PC-3 (cell line): Measurements from ENCODE around the gene RCAN1. TPM values are rescaled to one million over a fixed set of nuclear protein-coding genes. Genes with fewer than 3 reads are reported as not detected.

Source experiments
- ATAC-seq: fragments of 200-7000 bp; cut with Tn5 transposase; 2 replicates; pipeline ENCODE4 v1.9.1; 2020; ENCODE audit warnings: mild to moderate bottlenecking, moderate library complexity
- BruUV-seq: library from RNA; stranded (reverse); fragments of 400-500 nt; replicated peaks from 2 replicates; lab custom pipeline; 2021; lab: Mats Ljungman, UMichigan
- CTCF ChIA-PET: fragments of 300-600 bp; sonication (Branson Sonifier 250); formaldehyde crosslinking; loops from one replicate; lab custom pipeline; 2022; ENCODE audit warnings: antibody characterized with exemption; lab: Charles Lee
- POLR2A ChIA-PET: fragments of 300-600 bp; sonication (Branson Sonifier 250); formaldehyde crosslinking; loops from one replicate; lab custom pipeline; 2022; ENCODE audit warnings: antibody characterized with exemption; ENCODE audit not compliant: unreplicated experiment; lab: Charles Lee
- DNase-seq: peaks from one replicate; pipeline ENCODE4 v3.0.0-alpha.2; 2015
- H2AFZ ChIP-seq: fragments of 300-600 bp; sonication (generic); 2 replicates; pipeline ENCODE4 v1.6.0; 2016; ENCODE audit warnings: antibody characterized with exemption, low read length
- H3F3A ChIP-seq: fragments of 300-600 bp; sonication (generic); one replicate; pipeline ENCODE4 v1.6.0; 2017; ENCODE audit warnings: antibody characterized with exemption, low read length, control low read depth, mild to moderate bottlenecking; ENCODE audit not compliant: unreplicated experiment
- H3K27ac ChIP-seq: fragments of 300-600 bp; sonication (generic); 2 replicates; pipeline ENCODE4 v1.5.1; 2016; ENCODE audit warnings: mild to moderate bottlenecking, low read length
- H3K27me3 ChIP-seq: fragments of 300-600 bp; sonication (generic); 2 replicates; pipeline ENCODE4 v1.6.1; 2016; ENCODE audit warnings: low read length, mixed read lengths
- H3K36me3 ChIP-seq: fragments of 300-600 bp; sonication (generic); 2 replicates; pipeline ENCODE4 v1.6.1; 2016; ENCODE audit warnings: low read depth, mixed run types, low read length, mixed read lengths
- H3K4me1 ChIP-seq: fragments of 300-600 bp; sonication (generic); 2 replicates; pipeline ENCODE4 v1.5.1; 2016; ENCODE audit warnings: low read length; ENCODE audit not compliant: insufficient read depth
- H3K4me2 ChIP-seq: fragments of 300-600 bp; sonication (generic); 2 replicates; pipeline ENCODE4 v1.6.0; 2016; ENCODE audit warnings: low read length
- H3K4me3 ChIP-seq: fragments of 300-600 bp; sonication (generic); 2 replicates; pipeline ENCODE4 v1.5.1; 2016; ENCODE audit warnings: mild to moderate bottlenecking, low read length, mixed read lengths
- H3K79me2 ChIP-seq: fragments of 300-600 bp; sonication (generic); 2 replicates; pipeline ENCODE4 v1.6.1; 2017; ENCODE audit warnings: low read length, mixed read lengths
- H3K9ac ChIP-seq: fragments of 300-600 bp; sonication (generic); 2 replicates; pipeline ENCODE4 v1.6.0; 2016; ENCODE audit warnings: mild to moderate bottlenecking, low read length
- H3K9me2 ChIP-seq: fragments of 300-600 bp; sonication (generic); replicated peaks from 2 replicates; pipeline ENCODE4 v1.6.1; 2016; ENCODE audit warnings: mixed run types, low read length, mixed read lengths
- H3K9me3 ChIP-seq: fragments of 300-600 bp; sonication (generic); 2 replicates; pipeline ENCODE4 v1.6.1; 2016; ENCODE audit warnings: low read length, mixed read lengths
- H4K20me1 ChIP-seq: fragments of 300-600 bp; sonication (generic); 2 replicates; pipeline ENCODE4 v1.6.1; 2016; ENCODE audit warnings: low read length, mixed read lengths
- CTCF ChIP-seq: fragments of 300-600 bp; sonication (generic); conservative IDR thresholded peaks from 2 replicates; pipeline ENCODE4 v1.5.1; 2017; ENCODE audit warnings: antibody characterized with exemption, low read depth, mild to moderate bottlenecking, low read length
- EZH2 ChIP-seq: fragments of 300-600 bp; sonication (generic); IDR thresholded peaks from one replicate; pipeline ENCODE4 v1.6.1; 2017; ENCODE audit warnings: antibody characterized with exemption, mild to moderate bottlenecking, low read length; ENCODE audit not compliant: unreplicated experiment
- EZH2phosphoT487 ChIP-seq: fragments of 300-600 bp; sonication (generic); IDR thresholded peaks from 2 replicates; pipeline ENCODE4 v1.6.1; 2018; ENCODE audit warnings: mild to moderate bottlenecking, antibody characterized with exemption, low read length, borderline replicate concordance
- intact Hi-C: fragments of 100-400 bp; cut with micrococcal nuclease; formaldehyde crosslinking; loops from 2 replicates; pipeline ENCODE4 v1.9.0; 2023
- total RNA-seq: library from RNA; depleted of rRNA; stranded (reverse); fragments of >200 nt; gene quantifications from 2 replicates; pipeline ENCODE4 v1.2.3, GENCODE V29; 2014

RCAN1 gene
- total RNA-seq, 1 experiment from 2014 or later: 26.2 TPM

GRCh38 chr21:34545079-34545884 lies 69.6 kb downstream of the RCAN1 start:
- intact Hi-C loops: loop anchor here (2.0 kb wide), 2 partner anchors 18 to 54 kb away; no protein-coding TSS in a partner anchor

GRCh38 chr21:34544032-34544496 lies 70.8 kb downstream of the RCAN1 start:
- ATAC-seq (peak; percentile 80), DNase-seq (peak; percentile 93)
- ChIA-PET POLR2A (no interaction called here), CTCF (interaction anchor here (0.7 to 1.7 kb wide), 4 partner anchors 9 to 59 kb away, joined by 3 to 11 read pairs (median 6); no protein-coding TSS in a partner anchor)
- intact Hi-C loops: loop anchor here (2.0 kb wide), 2 partner anchors 17 to 55 kb away; no protein-coding TSS in a partner anchor
- Histone ChIP-seq H3K27ac (no peak overlapping the region), H3K4me1 (peaks cover 26% of the 10 kb centered on the region), H3K9me3 (no peaks in the 10 kb centered on the region), H3K4me2 (no peak overlapping the region), H3K9me2 (no peaks in the 10 kb centered on the region), H3K79me2 (no peaks in the 10 kb centered on the region), H3K4me3 (no peak overlapping the region), H4K20me1 (no peaks in the 10 kb centered on the region), H3K9ac (no peak overlapping the region), H3K27me3 (no peaks in the 10 kb centered on the region), H3K36me3 (no peaks in the 10 kb centered on the region), H2AFZ (no peak overlapping the region), H3F3A (no peaks in the 10 kb centered on the region)
- BruUV-seq: no TSS peak
- no peak for TF ChIP-seq EZH2
- TF ChIP-seq CTCF: peak; percentile 91

More at GRCh38 chr21:34545079-34545884, 69.6 kb downstream of the RCAN1 start:
- Histone ChIP-seq H3K27ac (peak overlapping the region; percentile 53), H2AFZ (peak overlapping the region; percentile 63), H3K27me3 (no peaks in the 10 kb centered on the region), H3K79me2 (no peaks in the 10 kb centered on the region), H3K9ac (no peak overlapping the region), H3K4me1 (peaks cover 26% of the 10 kb centered on the region), H3K36me3 (no peaks in the 10 kb centered on the region), H4K20me1 (no peaks in the 10 kb centered on the region), H3K4me3 (no peak overlapping the region), H3F3A (no peaks in the 10 kb centered on the region), H3K4me2 (peak overlapping the region; percentile 42), H3K9me2 (no peaks in the 10 kb centered on the region), H3K9me3 (no peaks in the 10 kb centered on the region)
- BruUV-seq: no TSS peak
- ATAC-seq: peak; percentile 67
- POLR2A ChIA-PET: interaction anchor here (0.5 kb wide), 1 partner anchor 53 kb away, joined by 6 read pairs; no protein-coding TSS in a partner anchor
- TF ChIP-seq EZH2phosphoT487 (no peak), CTCF (no peak), EZH2 (no peak)
- CTCF ChIA-PET: interaction anchor here (0.5 kb wide), 1 partner anchor 16 kb away, joined by 3 read pairs; no protein-coding TSS in a partner anchor
- DNase-seq: peak; percentile 65
